Thymus (tissue), 11 donors: ENCODE results near the gene RASD1. TPM values are rescaled to one million over a fixed set of nuclear protein-coding genes. Genes with fewer than 3 reads are reported as not detected.

Experiments
- DNase-seq, 9 donors: peaks; one replicate each; pipeline ENCODE4 v3.0.0-alpha.2; 2013; ENCODE audit warnings: low spot score in 9 of 9, low read depth in 6 of 9, missing footprints in 1 of 9
- H3K27ac ChIP-seq, 2 donors: one replicate each; pipeline ENCODE4 v1.5.1; 2013; ENCODE audit warnings: control low read depth in 1 of 2, low read depth in 1 of 2, low read length in 1 of 2, mild to moderate bottlenecking in 1 of 2, moderate library complexity in 1 of 2
- H3K27me3 ChIP-seq, 2 donors: one replicate each; pipeline ENCODE4 v1.5.1; 2013; ENCODE audit warnings: low read length in 1 of 2; ENCODE audit not compliant: control insufficient read depth in 2 of 2, insufficient read depth in 1 of 2
- H3K36me3 ChIP-seq, 2 donors: one replicate each; pipeline ENCODE4 v1.5.1; 2013; ENCODE audit warnings: low read length in 1 of 2, mild to moderate bottlenecking in 1 of 2, moderate library complexity in 1 of 2; ENCODE audit not compliant: control insufficient read depth in 2 of 2, insufficient read depth in 2 of 2
- H3K4me1 ChIP-seq, 2 donors: one replicate each; pipeline ENCODE4 v1.5.1; 2013; ENCODE audit warnings: low read length in 2 of 2; ENCODE audit not compliant: control insufficient read depth in 2 of 2, insufficient read depth in 2 of 2
- H3K4me3 ChIP-seq, 2 donors: one replicate each; pipeline ENCODE4 v1.5.1; 2013; ENCODE audit warnings: low read length in 2 of 2, control low read depth in 1 of 2, mild to moderate bottlenecking in 1 of 2
- H3K9me3 ChIP-seq, 2 donors: one replicate each; pipeline ENCODE4 v1.5.1; 2013; ENCODE audit warnings: low read length in 1 of 2, mild to moderate bottlenecking in 1 of 2; ENCODE audit not compliant: control insufficient read depth in 2 of 2, insufficient read depth in 1 of 2
- WGBS: extraction: QIAGEN DNeasy Blood & Tissue Kit; methylation state at CpG from one replicate; pipeline ENCODE4 v1.1.7; 2013; 5-methylcytosine and 5-hydroxymethylcytosine counted together
- polyA plus RNA-seq: library from polyadenylated mRNA; stranded (reverse); fragments of 200-250 nt; gene quantifications from one replicate; pipeline ENCODE4 v1.2.3, GENCODE V29; 2013
- total RNA-seq: library from RNA; stranded (reverse); fragments of 120-200 nt; gene quantifications from one replicate; pipeline ENCODE4 v1.2.4, GENCODE V29; 2013
- donor health status: healthy.

Gene RASD1
- total and polyA plus RNA-seq, 2 donors, result 12.1 to 13.0 TPM

GRCh38 chr17:17513626-17514025, 17.4 kb upstream of the RASD1 start:
- Histone ChIP-seq H3K4me1 (peaks cover 0 to 50% of the 10 kb centered on the region in 2 donors), H3K4me3 (no peak overlapping the region), H3K9me3 (peaks cover 0 to 2% of the 10 kb centered on the region in 2 donors), H3K36me3 (no peaks in the 10 kb centered on the region), H3K27ac (no peak overlapping the region), H3K27me3 (no peaks in the 10 kb centered on the region)
- no peak for DNase-seq
- 98% methylated on average over 7 of the region's 7 CpGs for WGBS

DNA sequence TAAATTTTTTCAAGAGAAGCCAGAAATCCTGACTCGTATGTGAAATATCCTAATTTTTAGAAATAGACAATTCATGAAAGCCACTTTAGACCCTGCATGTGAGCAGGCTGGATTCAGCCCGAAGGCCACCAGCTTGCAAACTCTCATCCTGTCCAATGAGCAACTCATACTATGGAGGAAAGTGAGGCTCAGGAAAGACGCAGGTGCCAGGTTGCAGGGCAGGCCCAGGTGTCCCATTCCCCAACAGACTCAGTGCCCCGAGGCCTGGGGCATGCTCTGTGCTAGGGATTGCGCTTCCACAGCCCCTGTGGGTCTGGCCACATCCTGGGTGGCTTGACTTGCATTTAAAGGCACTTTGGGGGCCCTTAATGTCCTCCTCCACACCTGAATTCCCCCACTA, 16.7 kb upstream of the RASD1 start:
- no peak for DNase-seq
- Histone ChIP-seq H3K27me3 (no peaks in the 10 kb centered on the region), H3K4me1 (peaks cover 0 to 51% of the 10 kb centered on the region in 2 donors), H3K4me3 (no peak overlapping the region), H3K36me3 (no peaks in the 10 kb centered on the region), H3K27ac (no peak overlapping the region), H3K9me3 (peaks cover 0 to 2% of the 10 kb centered on the region in 2 donors)
- 93% methylated on average over 5 of the region's 5 CpGs for WGBS

GRCh38 chr17:17511881-17512858, 16.0 kb upstream of the RASD1 start:
- Histone ChIP-seq H3K4me3 (no peak overlapping the region), H3K27ac (no peak overlapping the region), H3K36me3 (no peaks in the 10 kb centered on the region), H3K4me1 (peaks cover 0 to 51% of the 10 kb centered on the region in 2 donors), H3K27me3 (no peaks in the 10 kb centered on the region), H3K9me3 (peaks cover 0 to 2% of the 10 kb centered on the region in 2 donors)
- WGBS, result 66% methylated on average over 29 of the region's 29 CpGs
- peak in 1 of 9 donors; percentile 41 for DNase-seq

- Histone ChIP-seq H3K4me3 (no peak overlapping the region), H3K27me3 (no peaks in the 10 kb centered on the region), H3K27ac (no peak overlapping the region), H3K36me3 (no peaks in the 10 kb centered on the region), H3K9me3 (no peaks in the 10 kb centered on the region), H3K4me1 (peaks cover 0 to 46% of the 10 kb centered on the region in 2 donors)
- DNase-seq, result peak in 1 of 9 donors; percentile 25
- 70% methylated on average over 12 of the region's 12 CpGs for WGBS
Observed at GRCh38 chr17:17511293-17511741, 15.1 kb upstream of the RASD1 start.

- 87% methylated on average over 20 of the region's 20 CpGs for WGBS
- H3K27me3 ChIP-seq, result no peaks in the 10 kb centered on the region
- H3K36me3 ChIP-seq, result no peaks in the 10 kb centered on the region
- no peak for DNase-seq
- peaks cover 0 to 1% of the 10 kb centered on the region in 2 donors for H3K9me3 ChIP-seq
- H3K27ac ChIP-seq, result no peak overlapping the region
- peaks cover 0 to 46% of the 10 kb centered on the region in 2 donors for H3K4me1 ChIP-seq
- H3K4me3 ChIP-seq, result no peak overlapping the region
Observed at GRCh38 chr17:17510456-17511292, 14.5 kb upstream of the RASD1 start.

DNA sequence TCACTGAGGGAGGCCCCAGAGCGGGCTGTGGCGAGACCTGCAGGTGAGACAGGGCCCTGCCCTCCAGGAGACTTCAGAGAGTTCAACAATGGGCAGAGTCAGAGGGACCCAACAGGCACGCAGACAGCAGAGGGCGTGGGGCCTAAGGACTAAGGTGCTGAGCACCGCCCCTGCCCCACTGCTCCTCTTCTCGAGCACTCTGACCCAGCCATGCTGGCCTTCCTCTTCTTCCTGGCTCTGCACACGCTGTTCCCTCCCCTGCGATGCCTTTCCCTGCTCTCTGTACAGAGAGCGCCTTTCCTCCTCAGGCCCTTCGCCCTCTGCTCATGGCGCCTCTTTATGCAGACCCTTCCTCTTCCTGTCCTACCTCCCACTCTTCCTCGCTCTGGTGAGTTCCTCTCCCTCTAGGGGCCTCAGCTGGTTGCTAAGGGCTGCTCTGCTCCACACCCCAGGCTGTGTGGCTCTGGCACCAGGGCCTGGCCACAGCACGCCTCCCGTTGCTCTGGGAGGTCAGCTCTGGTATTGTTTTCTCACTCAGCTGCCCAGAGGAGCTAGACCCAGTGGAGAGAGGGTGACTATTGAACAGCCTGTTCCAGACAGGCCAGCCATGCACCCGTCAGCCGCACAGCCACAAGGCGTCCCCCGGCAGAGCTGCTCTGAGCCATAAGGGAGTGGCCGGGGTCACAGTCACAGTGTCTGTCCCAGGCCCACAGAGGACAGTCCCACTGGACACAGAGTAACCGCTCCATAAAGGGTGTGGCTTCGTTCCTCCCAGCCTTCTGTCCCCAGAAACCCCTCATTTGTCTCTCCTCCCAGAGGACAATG, 13.6 kb upstream of the RASD1 start:
- H3K36me3 ChIP-seq, result no peaks in the 10 kb centered on the region
- H3K27me3 ChIP-seq, result no peaks in the 10 kb centered on the region
- DNase-seq, result no peak
- no peak overlapping the region for H3K4me3 ChIP-seq
- 93% methylated on average over 21 of the region's 21 CpGs for WGBS
- peaks cover 0 to 42% of the 10 kb centered on the region in 2 donors for H3K4me1 ChIP-seq
- peak overlapping the region in 1 of 2 donors; percentile 53 for H3K27ac ChIP-seq
- peaks cover 0 to 2% of the 10 kb centered on the region in 2 donors for H3K9me3 ChIP-seq

- Histone ChIP-seq H3K27ac (peak overlapping the region in 1 of 2 donors; percentile 53), H3K4me1 (peaks cover 0 to 42% of the 10 kb centered on the region in 2 donors), H3K36me3 (no peaks in the 10 kb centered on the region), H3K27me3 (no peaks in the 10 kb centered on the region), H3K4me3 (no peak overlapping the region), H3K9me3 (peaks cover 0 to 2% of the 10 kb centered on the region in 2 donors)
- no peak for DNase-seq
- 93% methylated on average over 33 of the region's 33 CpGs for WGBS
Observed at GRCh38 chr17:17508646-17509591, 12.7 kb upstream of the RASD1 start.
